Lung (tissue), 12 donors: ENCODE data around the gene HNRNPAB. TPM values are rescaled to one million over a fixed set of nuclear protein-coding genes. Genes with fewer than 3 reads are reported as not detected.

Source experiments
- ATAC-seq: fragments of 200-7000 bp; cut with Tn5 transposase; one replicate; pipeline ENCODE4 v1.9.1; 2020; ENCODE audit warnings: moderate number of reproducible peaks; ENCODE audit not compliant: insufficient read depth, low FRiP score
- DNase-seq, 3 donors: peaks; one replicate each; pipeline ENCODE4 v3.0.0-alpha.2; 2013 to 2017
- H3K27ac ChIP-seq, 2 donors: one replicate each; pipeline ENCODE4 v1.5.1; 2013; ENCODE audit warnings: mild to moderate bottlenecking in 2 of 2, moderate library complexity in 2 of 2, control low read depth in 1 of 2, inconsistent platforms in 1 of 2, low read depth in 1 of 2, low read length in 1 of 2
- H3K27me3 ChIP-seq, 3 donors: one replicate each; pipeline ENCODE4 v1.5.1; 2013; ENCODE audit warnings: low read length in 2 of 3; ENCODE audit not compliant: control insufficient read depth in 3 of 3, insufficient read depth in 3 of 3
- H3K36me3 ChIP-seq, 4 donors: one replicate each; pipeline ENCODE4 v1.5.1; 2013; ENCODE audit warnings: low read length in 4 of 4, mild to moderate bottlenecking in 1 of 4, moderate library complexity in 1 of 4; ENCODE audit not compliant: control insufficient read depth in 4 of 4, insufficient read depth in 4 of 4
- H3K4me1 ChIP-seq, 5 donors: one replicate each; pipeline ENCODE4 v1.5.1; 2013; ENCODE audit warnings: low read length in 5 of 5, mild to moderate bottlenecking in 2 of 5, moderate library complexity in 1 of 5; ENCODE audit not compliant: control insufficient read depth in 5 of 5, insufficient read depth in 5 of 5
- H3K4me3 ChIP-seq: one replicate; pipeline ENCODE4 v1.5.1; 2013; ENCODE audit warnings: mild to moderate bottlenecking, control low read depth, moderate library complexity
- H3K9ac ChIP-seq, 2 donors: one replicate each; pipeline ENCODE4 v1.5.1; 2013; ENCODE audit warnings: low read length in 2 of 2, control low read depth in 1 of 2; ENCODE audit not compliant: insufficient read depth in 1 of 2
- H3K9me3 ChIP-seq, 4 donors: one replicate each; pipeline ENCODE4 v1.5.1; 2013; ENCODE audit warnings: low read length in 3 of 4, mild to moderate bottlenecking in 1 of 4, moderate library complexity in 1 of 4; ENCODE audit not compliant: control insufficient read depth in 4 of 4, insufficient read depth in 3 of 4
- CTCF ChIP-seq: IDR thresholded peaks from 2 replicates; pipeline ENCODE4 v1.5.1; 2012; ENCODE audit warnings: mild to moderate bottlenecking; ENCODE audit errors: control extremely low read depth, extremely low read depth
- WGBS, 2 donors: extraction: QIAGEN DNeasy Blood & Tissue Kit; methylation state at CpG; one replicate each; pipeline ENCODE4 v1.1.7; 2013; 5-methylcytosine and 5-hydroxymethylcytosine counted together
- polyA plus RNA-seq, 2 donors: library from polyadenylated mRNA; stranded (reverse); fragments of 200-250 nt; gene quantifications; one replicate each; pipeline ENCODE4 v1.2.1, GENCODE V29; 2013
- total RNA-seq, 2 donors: library from RNA; depleted of rRNA in 1 of 2; stranded (reverse); fragments of >200 nt in 1 of 2; gene quantifications; one replicate each; pipeline ENCODE4 v1.2.1, GENCODE V29; 2014 to 2021
- donor health status: control.
- donor health status: control.
- donor health status: Bipolar disorder and iron deficiency.
- donor health status: healthy.
- donor health status: DM: yes; HTN: yes; CAD: no.

HNRNPAB gene
- total and polyA plus RNA-seq, 4 donors: 35.9 to 168 (median 131) TPM

- Histone ChIP-seq H3K9me3 (no peaks in the 10 kb centered on the region), H3K9ac (no peak overlapping the region), H3K27me3 (peaks cover 0 to 8% (median 4%) of the 10 kb centered on the region in 3 donors), H3K4me3 (no peak overlapping the region), H3K27ac (no peak overlapping the region), H3K4me1 (no peaks in the 10 kb centered on the region), H3K36me3 (no peaks in the 10 kb centered on the region)
- ATAC-seq (no peak), DNase-seq (no peak)
- 85 to 95% methylated on average over 2 of the region's 2 CpGs for WGBS, 2 donors
- no peak for TF ChIP-seq CTCF
Observed at GRCh38 chr5:178170455-178170854, 33.9 kb upstream of the HNRNPAB start.

- H3K4me3 ChIP-seq: no peak overlapping the region
- 80 to 87% methylated on average over 3 of the region's 3 CpGs for WGBS, 2 donors
- no peak for TF ChIP-seq CTCF
- no peak for ATAC-seq
- H3K9me3 ChIP-seq: no peaks in the 10 kb centered on the region
- DNase-seq: peak in 2 of 3 donors; percentile 50 to 80
- H3K27me3 ChIP-seq: no peaks in the 10 kb centered on the region
- H3K4me1 ChIP-seq: no peaks in the 10 kb centered on the region
- H3K27ac ChIP-seq: no peak overlapping the region
- no peaks in the 10 kb centered on the region for H3K36me3 ChIP-seq
- no peak overlapping the region for H3K9ac ChIP-seq
Observed at GRCh38 chr5:178174456-178174855, 29.9 kb upstream of the HNRNPAB start.

GRCh38 chr5:178176791-178177190, 27.5 kb upstream of the HNRNPAB start:
- 35 to 58% methylated on average over 6 of the region's 6 CpGs for WGBS, 2 donors
- Histone ChIP-seq H3K27me3 (no peaks in the 10 kb centered on the region), H3K4me1 (no peaks in the 10 kb centered on the region), H3K4me3 (no peak overlapping the region), H3K27ac (no peak overlapping the region), H3K9ac (no peak overlapping the region), H3K9me3 (peaks cover 0 to 2% (median 0%) of the 10 kb centered on the region in 4 donors), H3K36me3 (no peaks in the 10 kb centered on the region)
- no peak for TF ChIP-seq CTCF
- ATAC-seq (no peak), DNase-seq (no peak)

- WGBS, 2 donors: 81 to 88% methylated on average over 8 of the region's 8 CpGs
- Histone ChIP-seq H3K36me3 (no peaks in the 10 kb centered on the region), H3K9ac (no peak overlapping the region), H3K4me1 (no peaks in the 10 kb centered on the region), H3K27ac (no peak overlapping the region), H3K9me3 (peaks cover 0 to 2% (median 0%) of the 10 kb centered on the region in 4 donors), H3K27me3 (no peaks in the 10 kb centered on the region), H3K4me3 (no peak overlapping the region)
- ATAC-seq (no peak), DNase-seq (no peak)
- no peak for TF ChIP-seq CTCF
Observed at GRCh38 chr5:178177569-178177968, 26.8 kb upstream of the HNRNPAB start.
